Neural cell (in vitro differentiated cells): Measurements from ENCODE around the gene CNIH3. TPM values are rescaled to one million over a fixed set of nuclear protein-coding genes. Genes with fewer than 3 reads are reported as not detected.

Experiments used
- H2AFZ ChIP-seq: fragments of 200-600, 300-800 bp; sonication (generic), shearing (Covaris generic); 2 replicates; pipeline ENCODE4 v1.6.0; 2014; ENCODE audit warnings: low read depth, mild to moderate bottlenecking, antibody characterized with exemption, low read length, moderate library complexity
- H3F3A ChIP-seq: fragments of 200-600 bp; shearing (Covaris generic); 2 replicates; pipeline ENCODE4 v1.6.1; 2016; ENCODE audit warnings: mild to moderate bottlenecking, moderate library complexity, mixed read lengths, antibody characterized with exemption, low read length; ENCODE audit not compliant: insufficient read depth, poor library complexity, severe bottlenecking
- H3K27ac ChIP-seq: fragments of 200-600, 300-800 bp; sonication (generic), shearing (Covaris generic); 2 replicates; pipeline ENCODE4 v1.5.1; 2014; ENCODE audit warnings: mild to moderate bottlenecking, low read length, moderate library complexity
- H3K27me3 ChIP-seq: fragments of 300-800, 200-600 bp; sonication (generic), shearing (Covaris generic); 2 replicates; pipeline ENCODE4 v1.6.0; 2014; ENCODE audit warnings: mild to moderate bottlenecking, low read depth, low read length, moderate library complexity; ENCODE audit not compliant: insufficient read depth
- H3K36me3 ChIP-seq: fragments of 300-800, 200-600 bp; sonication (generic), shearing (Covaris generic); 2 replicates; pipeline ENCODE4 v1.5.1; 2014; ENCODE audit warnings: mild to moderate bottlenecking, antibody characterized with exemption, low read length, moderate library complexity; ENCODE audit not compliant: insufficient read depth
- H3K4me2 ChIP-seq: fragments of 300-800, 200-600 bp; sonication (generic), shearing (Covaris generic); 2 replicates; pipeline ENCODE4 v1.6.0; 2014; ENCODE audit warnings: mild to moderate bottlenecking, low read length
- H3K4me3 ChIP-seq: fragments of 300-800, 200-600 bp; sonication (generic), shearing (Covaris generic); 2 replicates; pipeline ENCODE4 v1.5.1; 2014; ENCODE audit warnings: mild to moderate bottlenecking, low read length, moderate library complexity
- H3K79me2 ChIP-seq: fragments of 200-600 bp; shearing (Covaris generic); replicated peaks from 2 replicates; pipeline ENCODE4 v1.6.0; 2014; ENCODE audit warnings: mild to moderate bottlenecking, low read length, moderate library complexity; ENCODE audit not compliant: insufficient read depth
- H3K9ac ChIP-seq: fragments of 300-800, 200-600 bp; sonication (generic), shearing (Covaris generic); 2 replicates; pipeline ENCODE4 v1.6.1; 2016; ENCODE audit warnings: mild to moderate bottlenecking, low read length, mixed read lengths
- H3K9me2 ChIP-seq: fragments of 200-600 bp; shearing (Covaris generic); 2 replicates; pipeline ENCODE4 v1.6.1; 2016; ENCODE audit warnings: mild to moderate bottlenecking, low read length, mixed read lengths; ENCODE audit not compliant: insufficient read depth
- H3K9me3 ChIP-seq: fragments of 200-600, 300-800 bp; sonication (generic), shearing (Covaris generic); 2 replicates; pipeline ENCODE4 v1.6.1; 2016; ENCODE audit warnings: mild to moderate bottlenecking, mixed run types, low read length, moderate library complexity, mixed read lengths
- H4K20me1 ChIP-seq: fragments of 200-600 bp; shearing (Covaris generic); 2 replicates; pipeline ENCODE4 v1.6.1; 2016; ENCODE audit warnings: mild to moderate bottlenecking, mixed run types; ENCODE audit not compliant: insufficient read depth
- EP300 ChIP-seq: fragments of 450-650 bp; conservative IDR thresholded peaks from 2 replicates; pipeline ENCODE4 v1.6.1; 2014; ENCODE audit warnings: antibody characterized with exemption, mild to moderate bottlenecking, moderate library complexity; ENCODE audit not compliant: poor library complexity, severe bottlenecking
- EZH2 ChIP-seq: fragments of 200-600, 300-800 bp; shearing (Covaris generic), sonication (generic); IDR thresholded peaks from 2 replicates; pipeline ENCODE4 v1.6.1; 2014; ENCODE audit warnings: antibody characterized with exemption, low read length, borderline replicate concordance, mild to moderate bottlenecking; ENCODE audit not compliant: insufficient read depth, poor library complexity, severe bottlenecking
- MXI1 ChIP-seq: fragments of 450-650 bp; conservative IDR thresholded peaks from 2 replicates; pipeline ENCODE4 v1.6.1; 2014; ENCODE audit warnings: antibody characterized with exemption, mild to moderate bottlenecking; ENCODE audit not compliant: poor library complexity, severe bottlenecking
- POLR2AphosphoS5 ChIP-seq: IDR thresholded peaks from 2 replicates; pipeline ENCODE4 v1.6.1; 2012
- RAD21 ChIP-seq: fragments of 450-650 bp; conservative IDR thresholded peaks from 2 replicates; pipeline ENCODE4 v1.6.1; 2014; ENCODE audit warnings: antibody characterized with exemption, mild to moderate bottlenecking, moderate library complexity
- SMC3 ChIP-seq: fragments of 450-650 bp; conservative IDR thresholded peaks from 2 replicates; pipeline ENCODE4 v1.6.1; 2014; ENCODE audit warnings: antibody characterized with exemption, mild to moderate bottlenecking, moderate library complexity; ENCODE audit not compliant: poor library complexity
- TAF1 ChIP-seq: IDR thresholded peaks from 2 replicates; pipeline ENCODE4 v1.6.1; 2012; ENCODE audit warnings: low read depth
- polyA plus RNA-seq: library from polyadenylated mRNA; depleted of rRNA; stranded (reverse); fragments of >200 nt; gene quantifications from 2 replicates; pipeline ENCODE4 v1.2.3, GENCODE V29; 2014
- TF ChIP-seq, protein P1 (sequence below): IDR thresholded peaks from 2 replicates; pipeline ENCODE4 v1.6.1; 2012; ENCODE audit warnings: borderline replicate concordance
- TF ChIP-seq, protein P2 (sequence below): fragments of 450-650 bp; IDR thresholded peaks from 2 replicates; pipeline ENCODE4 v1.5.1; 2014; ENCODE audit warnings: antibody characterized with exemption, mild to moderate bottlenecking, moderate library complexity; ENCODE audit not compliant: poor library complexity, severe bottlenecking

The CNIH3 gene
- polyA plus RNA-seq, 1 donor from 2014 or later, result 9.3 TPM

GRCh38 chr1:224631462-224632115 is 15.5 kb downstream of the CNIH3 start:
- H3K9me2 ChIP-seq, result no peaks in the 10 kb centered on the region
- H3K4me2 ChIP-seq, result no peak overlapping the region
- no peaks in the 10 kb centered on the region for H3K36me3 ChIP-seq
- no peak overlapping the region for H3K27ac ChIP-seq
- no peaks in the 10 kb centered on the region for H3K79me2 ChIP-seq
- no peaks in the 10 kb centered on the region for H4K20me1 ChIP-seq
- H3K27me3 ChIP-seq, result no peaks in the 10 kb centered on the region
- no peak overlapping the region for H2AFZ ChIP-seq
- no peak overlapping the region for H3K9ac ChIP-seq
- no peak for TF ChIP-seq POLR2AphosphoS5
- no peak for TF ChIP-seq SMC3
- no peak for TF ChIP-seq RAD21
- TF ChIP-seq EZH2, result no peak
- no peak for TF ChIP-seq MXI1
- TF ChIP-seq, protein P1, sequence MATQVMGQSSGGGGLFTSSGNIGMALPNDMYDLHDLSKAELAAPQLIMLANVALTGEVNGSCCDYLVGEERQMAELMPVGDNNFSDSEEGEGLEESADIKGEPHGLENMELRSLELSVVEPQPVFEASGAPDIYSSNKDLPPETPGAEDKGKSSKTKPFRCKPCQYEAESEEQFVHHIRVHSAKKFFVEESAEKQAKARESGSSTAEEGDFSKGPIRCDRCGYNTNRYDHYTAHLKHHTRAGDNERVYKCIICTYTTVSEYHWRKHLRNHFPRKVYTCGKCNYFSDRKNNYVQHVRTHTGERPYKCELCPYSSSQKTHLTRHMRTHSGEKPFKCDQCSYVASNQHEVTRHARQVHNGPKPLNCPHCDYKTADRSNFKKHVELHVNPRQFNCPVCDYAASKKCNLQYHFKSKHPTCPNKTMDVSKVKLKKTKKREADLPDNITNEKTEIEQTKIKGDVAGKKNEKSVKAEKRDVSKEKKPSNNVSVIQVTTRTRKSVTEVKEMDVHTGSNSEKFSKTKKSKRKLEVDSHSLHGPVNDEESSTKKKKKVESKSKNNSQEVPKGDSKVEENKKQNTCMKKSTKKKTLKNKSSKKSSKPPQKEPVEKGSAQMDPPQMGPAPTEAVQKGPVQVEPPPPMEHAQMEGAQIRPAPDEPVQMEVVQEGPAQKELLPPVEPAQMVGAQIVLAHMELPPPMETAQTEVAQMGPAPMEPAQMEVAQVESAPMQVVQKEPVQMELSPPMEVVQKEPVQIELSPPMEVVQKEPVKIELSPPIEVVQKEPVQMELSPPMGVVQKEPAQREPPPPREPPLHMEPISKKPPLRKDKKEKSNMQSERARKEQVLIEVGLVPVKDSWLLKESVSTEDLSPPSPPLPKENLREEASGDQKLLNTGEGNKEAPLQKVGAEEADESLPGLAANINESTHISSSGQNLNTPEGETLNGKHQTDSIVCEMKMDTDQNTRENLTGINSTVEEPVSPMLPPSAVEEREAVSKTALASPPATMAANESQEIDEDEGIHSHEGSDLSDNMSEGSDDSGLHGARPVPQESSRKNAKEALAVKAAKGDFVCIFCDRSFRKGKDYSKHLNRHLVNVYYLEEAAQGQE, result no peak
- no peak for TF ChIP-seq TAF1
- no peak for TF ChIP-seq EP300
- TF ChIP-seq, protein P2, sequence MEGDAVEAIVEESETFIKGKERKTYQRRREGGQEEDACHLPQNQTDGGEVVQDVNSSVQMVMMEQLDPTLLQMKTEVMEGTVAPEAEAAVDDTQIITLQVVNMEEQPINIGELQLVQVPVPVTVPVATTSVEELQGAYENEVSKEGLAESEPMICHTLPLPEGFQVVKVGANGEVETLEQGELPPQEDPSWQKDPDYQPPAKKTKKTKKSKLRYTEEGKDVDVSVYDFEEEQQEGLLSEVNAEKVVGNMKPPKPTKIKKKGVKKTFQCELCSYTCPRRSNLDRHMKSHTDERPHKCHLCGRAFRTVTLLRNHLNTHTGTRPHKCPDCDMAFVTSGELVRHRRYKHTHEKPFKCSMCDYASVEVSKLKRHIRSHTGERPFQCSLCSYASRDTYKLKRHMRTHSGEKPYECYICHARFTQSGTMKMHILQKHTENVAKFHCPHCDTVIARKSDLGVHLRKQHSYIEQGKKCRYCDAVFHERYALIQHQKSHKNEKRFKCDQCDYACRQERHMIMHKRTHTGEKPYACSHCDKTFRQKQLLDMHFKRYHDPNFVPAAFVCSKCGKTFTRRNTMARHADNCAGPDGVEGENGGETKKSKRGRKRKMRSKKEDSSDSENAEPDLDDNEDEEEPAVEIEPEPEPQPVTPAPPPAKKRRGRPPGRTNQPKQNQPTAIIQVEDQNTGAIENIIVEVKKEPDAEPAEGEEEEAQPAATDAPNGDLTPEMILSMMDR, result no peak
- no peak overlapping the region for H3K4me3 ChIP-seq
- no peaks in the 10 kb centered on the region for H3K9me3 ChIP-seq
- no peaks in the 10 kb centered on the region for H3F3A ChIP-seq

- Histone ChIP-seq H3K4me3 (no peak overlapping the region), H3K79me2 (no peaks in the 10 kb centered on the region), H3K4me2 (no peak overlapping the region)
Observed at GRCh38 chr1:224632381-224632871, 16.3 kb downstream of the CNIH3 start.

More at GRCh38 chr1:224632381-224632871, 16.3 kb downstream of the CNIH3 start:
- Histone ChIP-seq H3K27ac (no peak overlapping the region), H3K27me3 (no peaks in the 10 kb centered on the region), H3F3A (no peaks in the 10 kb centered on the region), H3K9me3 (no peaks in the 10 kb centered on the region), H3K9ac (no peak overlapping the region), H4K20me1 (no peaks in the 10 kb centered on the region), H3K9me2 (no peaks in the 10 kb centered on the region), H2AFZ (no peak overlapping the region), H3K36me3 (no peaks in the 10 kb centered on the region)
- TF ChIP-seq, protein P1, result no peak
- TF ChIP-seq POLR2AphosphoS5, result no peak
- TF ChIP-seq, protein P2, result no peak
